HG03469 (cell line): Measurements from ENCODE around the gene TAP2.

Experiments used
- ATAC-seq: cut with Tn5 transposase; IDR thresholded peaks from one replicate; pipeline ENCODE4 v1.9.1; 2021; ENCODE audit warnings: mild to moderate bottlenecking, moderate library complexity, moderate number of reproducible peaks; ENCODE audit not compliant: unreplicated experiment

The TAP2 gene

DNA sequence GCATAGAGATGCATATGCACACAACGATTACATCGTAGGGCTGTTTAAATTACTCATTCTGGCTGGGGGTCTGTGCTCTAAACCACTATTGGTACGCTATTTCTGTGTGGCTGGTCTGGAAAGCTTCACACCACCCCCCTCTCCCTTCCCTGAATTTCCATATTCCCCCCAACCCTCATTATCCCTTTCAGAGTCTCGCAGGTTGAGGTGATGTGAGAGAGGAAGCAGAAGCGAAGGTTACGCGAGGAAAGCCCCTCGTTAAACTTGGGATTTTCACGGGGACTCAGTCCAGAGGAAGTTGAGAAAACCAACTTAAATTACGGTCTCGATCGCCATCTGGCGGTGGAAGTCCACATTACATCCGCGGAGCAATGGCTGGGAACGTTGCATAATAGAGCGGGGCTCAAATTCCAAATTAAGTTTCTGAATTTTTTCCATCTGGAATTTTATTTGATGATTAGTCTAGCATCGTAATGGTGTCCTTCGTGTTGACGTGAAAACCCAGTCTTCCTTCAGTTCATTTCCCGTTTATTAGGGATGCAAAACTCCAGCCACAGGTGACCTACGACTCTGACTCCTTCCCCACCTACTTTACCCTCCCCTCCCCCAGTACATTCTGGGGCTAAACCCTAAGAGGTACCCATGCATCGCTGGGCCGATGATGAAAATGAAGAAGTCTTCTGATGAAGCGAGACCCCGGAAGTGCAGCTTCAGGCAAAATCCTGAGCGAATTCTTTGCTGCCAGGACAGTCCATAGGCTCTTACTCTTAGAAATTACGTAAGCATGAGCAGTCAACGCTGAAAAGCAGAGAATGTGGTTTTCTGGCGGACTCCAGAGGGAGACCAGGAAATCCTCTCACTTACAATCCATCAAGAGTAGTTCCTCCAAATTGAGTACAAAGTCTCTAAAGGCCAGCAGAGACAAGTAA lies 41.4 kb downstream of the TAP2 start:
- ATAC-seq = no peak

- ATAC-seq = no peak
These were observed 44.0 kb downstream of the TAP2 start for GRCh38 chr6:32794510-32794909.

DNA sequence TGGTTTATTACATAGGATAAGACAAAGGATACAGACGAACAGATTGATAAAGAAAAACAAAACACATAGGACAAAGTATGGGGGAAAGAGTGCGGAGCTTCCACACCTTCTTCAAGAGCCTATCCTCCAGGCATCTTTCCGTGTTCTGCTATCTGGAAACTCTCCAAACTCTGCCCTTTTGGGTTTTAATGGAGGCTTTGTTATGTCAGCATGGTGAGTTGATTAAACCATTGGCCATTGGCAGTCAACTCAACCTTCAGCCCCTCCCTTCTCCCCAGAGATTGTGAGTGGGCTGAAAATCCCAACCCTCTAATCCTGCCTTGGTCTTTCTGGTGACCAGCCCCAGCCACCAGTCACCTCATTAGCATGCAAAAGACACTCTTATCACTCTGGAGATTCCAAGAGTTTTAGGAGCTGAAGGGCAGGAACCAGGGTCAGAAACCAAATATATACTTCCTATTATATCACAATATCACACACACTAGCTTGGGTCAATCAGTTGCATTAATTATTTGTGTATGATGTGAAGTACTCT lies 45.6 kb downstream of the TAP2 start:
- ATAC-seq = no peak

DNA sequence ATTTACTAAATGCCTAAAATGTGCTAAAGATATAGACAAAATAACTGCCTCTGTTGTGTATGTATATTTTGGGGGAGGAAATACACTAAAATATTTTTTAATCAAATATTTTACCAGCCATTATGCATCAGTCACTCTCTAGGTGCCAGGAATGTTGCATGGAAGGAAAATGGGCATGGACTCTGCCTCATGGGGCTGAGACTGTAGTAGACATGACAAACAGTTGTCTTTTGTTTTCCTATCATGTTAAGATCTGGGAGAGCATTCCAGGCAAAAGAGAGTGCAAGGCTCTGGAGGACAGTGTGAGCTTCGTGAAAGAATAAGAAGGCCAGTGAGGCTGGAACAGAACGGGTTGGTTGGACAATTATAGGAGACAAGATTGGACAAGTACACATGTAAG lies 48.2 kb downstream of the TAP2 start:
- ATAC-seq = no peak
